Esophagus (tissue), 2 donors: ENCODE data around the gene ATL2. TPM values are rescaled to one million over a fixed set of nuclear protein-coding genes. Genes with fewer than 3 reads are reported as not detected.
"Not testable (repeated sequence)": the region's sequence is repeated elsewhere in the genome, so short reads cannot be mapped to it uniquely, and the experiment has no call there.

Experiments
- H3K27ac ChIP-seq, 2 donors: one replicate each; pipeline ENCODE4 v1.5.1; 2013; ENCODE audit warnings: low read depth in 2 of 2, mild to moderate bottlenecking in 2 of 2, inconsistent platforms in 1 of 2, low read length in 1 of 2, moderate library complexity in 1 of 2
- H3K27me3 ChIP-seq, 2 donors: one replicate each; pipeline ENCODE4 v1.6.1; 2013; ENCODE audit warnings: low read length in 2 of 2, control low read depth in 1 of 2, mild to moderate bottlenecking in 1 of 2; ENCODE audit not compliant: insufficient read depth in 2 of 2, control insufficient read depth in 1 of 2
- H3K36me3 ChIP-seq, 2 donors: one replicate each; pipeline ENCODE4 v1.6.1; 2013; ENCODE audit warnings: low read length in 1 of 2; ENCODE audit not compliant: control insufficient read depth in 2 of 2, insufficient read depth in 2 of 2
- H3K4me1 ChIP-seq, 2 donors: one replicate each; pipeline ENCODE4 v1.6.1; 2013; ENCODE audit warnings: low read length in 1 of 2; ENCODE audit not compliant: control insufficient read depth in 2 of 2, insufficient read depth in 2 of 2
- H3K4me3 ChIP-seq, 2 donors: one replicate each; pipeline ENCODE4 v1.5.1; 2013; ENCODE audit warnings: low read length in 2 of 2, mild to moderate bottlenecking in 2 of 2, low read depth in 1 of 2, moderate library complexity in 1 of 2
- H3K9me3 ChIP-seq, 2 donors: one replicate each; pipeline ENCODE4 v1.6.1; 2013; ENCODE audit warnings: mild to moderate bottlenecking in 2 of 2, low read depth in 1 of 2, low read length in 1 of 2, moderate library complexity in 1 of 2; ENCODE audit not compliant: control insufficient read depth in 2 of 2, insufficient read depth in 1 of 2
- WGBS, 2 donors: extraction: QIAGEN DNeasy Blood & Tissue Kit; methylation state at CpG; one replicate each; pipeline ENCODE4 v1.1.7; 2013; 5-methylcytosine and 5-hydroxymethylcytosine counted together
- polyA plus RNA-seq, 2 donors: library from polyadenylated mRNA; stranded (reverse); fragments of 200-250 nt; gene quantifications; one replicate each; pipeline ENCODE4 v1.2.3, GENCODE V29; 2013
- donor health status: healthy with polysubstance abuse.
- donor health status: Bipolar disorder and iron deficiency.

The ATL2 gene
- polyA plus RNA-seq, 2 donors, result 27.9 to 41.7 TPM

DNA sequence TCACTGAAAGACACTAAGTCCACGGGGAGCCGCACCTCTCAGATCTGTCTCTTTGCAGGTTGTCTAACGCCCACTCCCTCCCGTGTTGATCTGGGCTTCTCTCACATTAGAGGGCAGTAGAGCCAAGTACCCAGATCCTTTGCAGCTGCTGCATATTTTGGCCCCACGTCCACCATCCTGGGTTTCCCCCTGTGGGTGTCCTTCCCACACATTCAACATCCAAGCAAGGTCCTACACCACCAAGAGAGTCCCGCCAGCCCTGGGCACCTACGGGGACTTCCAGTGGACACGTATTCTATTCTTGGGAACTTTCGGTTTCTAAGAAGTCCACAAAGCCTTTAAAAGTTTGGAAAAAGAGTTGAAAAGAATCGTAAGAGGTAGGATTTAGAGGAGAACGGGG is 116.6 kb downstream of the ATL2 start:
- H3K4me3 ChIP-seq, result no peak overlapping the region
- 74% methylated on average over 11 of the region's 11 CpGs for WGBS, 2 donors
- no peaks in the 10 kb centered on the region for H3K27me3 ChIP-seq
- H3K4me1 ChIP-seq, result no peaks in the 10 kb centered on the region
- no peak overlapping the region for H3K27ac ChIP-seq
- H3K9me3 ChIP-seq, result no peaks in the 10 kb centered on the region
- H3K36me3 ChIP-seq, result no peaks in the 10 kb centered on the region

DNA sequence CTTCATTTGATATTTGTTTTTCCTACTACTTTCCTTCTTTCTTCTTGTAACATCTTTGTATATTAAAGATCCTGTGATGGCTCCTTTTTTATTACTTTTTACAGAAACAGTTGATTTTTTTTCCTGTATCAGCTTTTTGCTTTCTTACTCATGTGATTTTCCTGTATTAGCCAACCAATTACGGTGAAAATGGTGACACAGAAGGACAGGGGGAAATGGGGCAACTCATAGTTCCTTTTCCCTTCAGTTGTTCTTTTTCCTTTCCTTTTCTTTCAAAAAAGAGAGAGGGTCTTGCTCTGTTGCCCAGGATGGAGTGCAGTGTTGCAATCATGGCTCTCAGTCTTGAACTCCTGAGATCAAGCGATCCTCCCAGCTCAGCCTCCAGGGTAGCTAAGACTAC is 117.8 kb downstream of the ATL2 start:
- Histone ChIP-seq H3K4me1 (no peaks in the 10 kb centered on the region), H3K9me3 (no peaks in the 10 kb centered on the region), H3K27me3 (no peaks in the 10 kb centered on the region), H3K36me3 (no peaks in the 10 kb centered on the region), H3K27ac (no peak overlapping the region), H3K4me3 (no peak overlapping the region)
- WGBS, 2 donors, result 90 to 91% methylated on average over 2 of the region's 2 CpGs

DNA sequence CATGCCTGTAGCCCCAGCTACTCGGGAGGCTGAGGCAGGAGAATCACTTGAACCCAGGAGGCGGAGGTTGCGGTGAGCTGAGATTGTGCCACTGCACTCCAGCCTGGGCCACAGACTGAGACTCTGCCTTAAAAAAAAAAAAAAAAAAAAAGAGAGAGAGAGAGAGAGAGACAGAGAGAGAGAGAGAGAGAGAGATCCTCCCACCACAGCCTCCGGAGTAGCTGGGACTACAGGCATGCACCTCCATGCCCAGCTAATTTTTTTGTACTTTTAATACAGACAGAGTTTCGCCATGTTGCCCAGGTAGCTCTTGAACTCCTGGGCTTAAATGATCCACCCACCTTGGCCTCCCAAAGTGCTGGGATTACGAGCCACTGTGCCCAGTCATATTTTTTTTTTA is 119.4 kb downstream of the ATL2 start:
- H3K27ac ChIP-seq, H3K4me3 ChIP-seq, H3K9me3 ChIP-seq, H3K27me3 ChIP-seq, H3K4me1 ChIP-seq, H3K36me3 ChIP-seq: not testable (repeated sequence)
- WGBS, 2 donors, result 91 to 93% methylated on average over 6 of the region's 6 CpGs

DNA sequence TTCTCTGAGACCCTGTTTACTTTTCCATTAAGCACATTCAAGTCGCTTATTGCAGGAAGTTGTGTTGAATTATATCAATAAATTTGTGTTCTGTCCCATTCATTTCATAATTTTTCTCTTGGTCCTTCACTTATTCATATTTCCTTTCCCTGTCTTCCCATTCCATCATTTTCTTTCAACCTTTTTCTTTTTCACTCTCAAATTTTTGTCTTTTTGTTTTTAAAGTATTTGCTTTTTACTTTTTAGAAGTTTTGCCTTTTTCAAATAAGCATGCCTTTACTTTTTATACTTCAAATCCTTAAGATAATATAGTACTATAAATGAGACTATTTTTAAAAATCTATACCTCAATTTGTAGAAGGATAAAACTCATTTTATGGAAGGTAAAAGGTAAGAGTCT is 120.5 kb downstream of the ATL2 start:
- Histone ChIP-seq H3K36me3 (no peaks in the 10 kb centered on the region), H3K27me3 (no peaks in the 10 kb centered on the region), H3K9me3 (no peaks in the 10 kb centered on the region), H3K4me3 (no peak overlapping the region), H3K27ac (no peak overlapping the region), H3K4me1 (no peaks in the 10 kb centered on the region)
- 64 to 92% methylated on average over 1 of the region's 1 CpG for WGBS, 2 donors

DNA sequence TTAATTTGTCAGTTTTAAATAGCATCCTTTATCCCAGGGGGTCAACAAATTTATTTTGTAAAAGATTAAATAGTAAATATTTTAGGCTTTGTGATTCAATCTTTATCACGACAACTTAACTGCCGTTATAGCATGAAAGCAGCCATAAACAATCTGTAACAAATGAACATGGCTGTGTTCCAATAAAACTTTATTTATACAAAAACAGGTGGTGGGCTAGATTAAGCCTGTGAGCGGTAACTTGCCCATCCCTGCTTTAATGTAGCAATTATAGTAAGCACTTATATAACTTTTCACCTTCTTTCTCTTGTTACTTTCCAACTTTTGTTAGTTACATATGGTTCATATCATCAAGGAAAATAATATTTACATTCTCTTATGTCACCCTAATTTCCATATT is 121.9 kb downstream of the ATL2 start:
- Histone ChIP-seq H3K9me3 (no peaks in the 10 kb centered on the region), H3K36me3 (no peaks in the 10 kb centered on the region), H3K27ac (no peak overlapping the region), H3K4me3 (no peak overlapping the region), H3K27me3 (no peaks in the 10 kb centered on the region), H3K4me1 (no peaks in the 10 kb centered on the region)
- 85 to 89% methylated on average over 3 of the region's 3 CpGs for WGBS, 2 donors

DNA sequence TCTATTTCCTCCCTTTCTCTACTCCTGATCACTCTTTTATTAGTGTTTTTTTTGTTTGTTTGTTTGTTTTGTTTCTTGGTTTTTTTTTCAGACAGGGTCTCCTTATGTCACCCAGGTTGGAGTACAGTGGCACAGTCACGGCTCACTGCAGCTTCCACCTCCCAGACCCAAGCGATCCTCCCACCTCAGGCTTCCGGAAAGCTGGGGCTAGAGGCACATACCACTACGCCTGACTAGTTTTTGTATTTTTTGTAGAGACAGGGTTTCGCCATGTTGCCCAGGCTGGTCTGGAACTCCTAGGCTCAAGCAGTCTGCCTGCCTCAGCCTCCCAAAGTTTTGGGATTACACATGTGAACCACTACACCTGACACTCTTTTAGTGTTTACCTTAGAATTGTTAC is 122.3 kb downstream of the ATL2 start:
- Histone ChIP-seq H3K27me3 (no peaks in the 10 kb centered on the region), H3K36me3 (no peaks in the 10 kb centered on the region), H3K9me3 (no peaks in the 10 kb centered on the region), H3K4me1 (no peaks in the 10 kb centered on the region), H3K27ac (no peak overlapping the region), H3K4me3 (no peak overlapping the region)
- WGBS, 2 donors, result 97 to 98% methylated on average over 5 of the region's 5 CpGs

DNA sequence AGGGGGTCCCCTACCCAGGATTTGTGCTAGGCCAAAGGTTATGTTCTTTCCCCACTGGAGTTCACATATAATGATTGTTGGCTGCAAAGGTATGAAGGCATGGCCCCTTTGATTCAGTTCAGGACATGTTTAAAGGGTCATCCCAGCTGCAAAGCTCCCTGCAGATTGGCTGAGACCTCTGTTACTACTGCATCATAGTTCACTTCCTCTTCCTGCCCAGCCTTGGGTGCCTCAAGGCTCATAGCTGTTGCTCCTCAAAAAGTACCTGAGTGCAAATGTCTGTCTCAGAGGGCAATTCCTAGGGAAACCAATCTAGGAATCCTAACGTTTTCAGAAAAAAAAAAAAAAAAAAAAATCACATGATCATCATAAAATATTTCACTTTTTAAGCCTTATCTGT is 125.1 kb downstream of the ATL2 start:
- Histone ChIP-seq H3K27ac (no peak overlapping the region), H3K4me3 (no peak overlapping the region), H3K4me1 (no peaks in the 10 kb centered on the region), H3K27me3 (no peaks in the 10 kb centered on the region), H3K9me3 (no peaks in the 10 kb centered on the region), H3K36me3 (no peaks in the 10 kb centered on the region)
- 47% methylated on average over 1 of the region's 1 CpG for WGBS, 2 donors

DNA sequence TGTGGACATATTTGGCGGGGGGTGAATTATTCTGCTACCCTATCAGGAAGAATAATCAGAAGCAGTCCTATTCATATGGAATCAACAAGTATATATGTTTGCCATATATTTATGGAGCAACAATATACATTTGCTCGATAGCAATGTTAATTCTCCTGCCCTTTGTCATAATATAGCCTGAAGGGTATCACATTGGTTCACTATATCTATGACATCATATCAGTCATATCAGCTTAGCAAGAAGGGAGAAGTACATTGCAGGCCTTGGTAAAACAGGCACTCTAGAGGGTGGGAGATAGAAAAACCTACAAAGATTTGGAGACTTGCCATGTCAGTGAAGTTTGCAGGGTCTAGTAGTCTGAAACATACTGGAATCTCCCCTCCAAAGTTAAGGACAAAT is 128.4 kb downstream of the ATL2 start:
- H3K36me3 ChIP-seq, result no peaks in the 10 kb centered on the region

DNA sequence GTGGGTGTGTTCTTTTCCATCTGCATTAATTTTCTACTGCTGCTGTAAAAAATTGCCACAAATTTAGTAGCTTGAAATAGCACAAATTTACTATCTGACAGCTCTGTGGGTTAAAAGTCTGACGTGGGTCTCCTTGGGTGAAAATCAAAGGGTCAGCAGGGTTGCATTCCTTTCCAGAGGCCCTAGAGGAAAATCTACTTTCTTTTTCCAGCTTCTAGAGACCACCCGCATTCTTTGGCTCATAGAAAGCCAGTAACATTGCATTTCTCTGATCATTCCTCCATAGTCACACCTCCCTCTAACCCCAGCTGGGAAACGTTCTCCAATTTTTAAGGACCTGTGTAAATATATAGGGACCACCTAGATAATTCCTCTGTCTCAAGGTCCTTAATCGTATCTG is 128.8 kb downstream of the ATL2 start:
- peaks cover 0 to 5% of the 10 kb centered on the region in 2 donors for H3K4me1 ChIP-seq
- no peaks in the 10 kb centered on the region for H3K36me3 ChIP-seq
- H3K9me3 ChIP-seq, result no peaks in the 10 kb centered on the region
- WGBS, 2 donors, result 80 to 88% methylated on average over 4 of the region's 4 CpGs
- H3K4me3 ChIP-seq, result no peak overlapping the region
- no peak overlapping the region for H3K27ac ChIP-seq
- H3K27me3 ChIP-seq, result no peaks in the 10 kb centered on the region

More for the DNA sequence above, 128.4 kb downstream of the ATL2 start:
- H3K4me1 ChIP-seq, result peaks cover 0 to 5% of the 10 kb centered on the region in 2 donors
- H3K27me3 ChIP-seq, result no peaks in the 10 kb centered on the region
- WGBS, 2 donors, result 83 to 92% methylated on average over 2 of the region's 2 CpGs
- no peak overlapping the region for H3K27ac ChIP-seq
- H3K4me3 ChIP-seq, result no peak overlapping the region
- no peaks in the 10 kb centered on the region for H3K9me3 ChIP-seq

DNA sequence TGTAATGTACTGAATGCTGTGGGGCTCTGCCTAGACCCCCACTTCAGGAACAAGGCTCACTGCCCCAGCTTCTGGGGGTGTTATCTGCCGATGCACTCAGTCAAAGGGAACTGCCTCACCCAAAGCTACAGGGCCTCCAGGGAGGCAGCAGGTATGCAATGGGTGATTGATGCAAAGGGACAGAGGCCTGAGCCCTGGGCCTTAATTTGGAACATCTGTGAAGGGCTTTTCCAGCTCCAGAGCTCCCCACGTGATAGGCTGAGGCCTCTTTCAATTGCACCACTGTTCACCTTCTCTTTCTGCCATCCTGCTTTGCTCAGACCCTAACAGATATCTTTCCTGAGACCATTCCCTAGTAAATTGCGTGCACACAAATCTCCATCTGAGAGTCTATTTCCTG is 131.0 kb downstream of the ATL2 start:
- H3K4me3 ChIP-seq, result no peak overlapping the region
- no peaks in the 10 kb centered on the region for H3K9me3 ChIP-seq
- no peak overlapping the region for H3K27ac ChIP-seq
- no peaks in the 10 kb centered on the region for H3K36me3 ChIP-seq
- no peaks in the 10 kb centered on the region for H3K27me3 ChIP-seq
- H3K4me1 ChIP-seq, result peaks cover 0 to 5% of the 10 kb centered on the region in 2 donors
- 89 to 91% methylated on average over 3 of the region's 3 CpGs for WGBS, 2 donors
